ENCODE data around the gene RGPD8. TPM values are rescaled to one million over a fixed set of nuclear protein-coding genes. Genes with fewer than 3 reads are reported as not detected.

The RGPD8 gene
- total and polyA plus RNA-seq, 2 of the 8 experiments (the other 6 are each of a cell fraction or from before 2014, with no cell fraction given), result 0.51 to 8.2 TPM

- Histone ChIP-seq H3K56ac (replicated peaks; ENCODE audit: insufficient read length, low read depth, low read length) (no peak overlapping the region), H3K79me1 (ENCODE audit: low read depth, low read length) (no peaks in the 10 kb centered on the region), H2BK12ac (ENCODE audit: low read depth, low read length) (no peak overlapping the region), H3K14ac (ENCODE audit: insufficient read length) (no peak overlapping the region), H3K9me3 (ENCODE audit: insufficient read depth in 2 of 2, low read depth in 1 of 2, low read length in 1 of 2) (no peaks in the 10 kb centered on the region), H3K27ac (ENCODE audit: low read depth, low read length) (no peak overlapping the region), H3K4me3 (ENCODE audit: extremely low read depth in 1 of 4, insufficient read depth in 2 of 4, low read depth in 3 of 4, low read length in 4 of 4) (no peak overlapping the region), H3K9ac (replicated peaks in 1 of 4; ENCODE audit: extremely low read depth in 1 of 4, low read depth in 3 of 4, low read length in 3 of 4) (no peak overlapping the region), H3K23me2 (ENCODE audit: low read depth, low read length) (no peaks in the 10 kb centered on the region), H4K20me1 (replicated peaks in 1 of 2; ENCODE audit: control insufficient read depth in 1 of 2, insufficient read depth in 2 of 2, low read length in 2 of 2) (no peaks in the 10 kb centered on the region), H3K36me3 (ENCODE audit: control insufficient read depth in 2 of 4, insufficient read depth in 4 of 4, low read length in 3 of 4) (no peaks in the 10 kb centered on the region), H4K8ac (ENCODE audit: extremely low read depth, insufficient read depth, low read length) (no peak overlapping the region), H2AK5ac (ENCODE audit: low read depth, low read length) (no peak overlapping the region), H3K79me2 (ENCODE audit: control insufficient read depth in 1 of 2, insufficient read depth in 2 of 2, low read length in 2 of 2) (no peaks in the 10 kb centered on the region), H3K18ac (ENCODE audit: extremely low read depth, low read length) (no peak overlapping the region), H2BK15ac (ENCODE audit: low read length) (no peak overlapping the region), H2BK20ac (ENCODE audit: low read length) (no peak overlapping the region), H3K4ac (replicated peaks; ENCODE audit: insufficient read length, low read depth, low read length) (no peak overlapping the region), H2BK120ac (replicated peaks; ENCODE audit: low read depth, low read length) (no peak overlapping the region), H2BK5ac (ENCODE audit: low read depth, low read length) (no peak overlapping the region), H3K23ac (ENCODE audit: insufficient read length) (no peak overlapping the region), H3K4me2 (ENCODE audit: insufficient read depth in 1 of 2, low read depth in 2 of 2, low read length in 2 of 2) (no peak overlapping the region), H3K27me3 (replicated peaks in 1 of 4; ENCODE audit: control insufficient read depth in 3 of 4, extremely low read depth in 1 of 4, insufficient read depth in 3 of 4, low read length in 3 of 4) (no peaks in the 10 kb centered on the region), H2AFZ (ENCODE audit: low read length) (no peak overlapping the region), H4K91ac (replicated peaks; ENCODE audit: insufficient read length, low read length) (no peak overlapping the region), H3K4me1 (replicated peaks in 1 of 4; ENCODE audit: control insufficient read depth in 3 of 4, insufficient read depth in 4 of 4, low read length in 3 of 4) (no peaks in the 10 kb centered on the region), H4K5ac (ENCODE audit: insufficient read length, low read depth, low read length) (no peak overlapping the region)
- POLR2A ChIA-PET (ENCODE audit: partially characterized antibody), result no interaction called here
- CTCF ChIA-PET (ENCODE audit: partially characterized antibody), result interaction anchor here (0.8 to 1.2 kb wide), 2 partner anchors 14 to 21 kb away, joined by 3 to 6 read pairs; no protein-coding TSS in a partner anchor
- 84% methylated on average over 5 of the region's 6 CpGs; no CpG with 5 or more reads in 1 of the 2 experiments for WGBS, 2 experiments (ENCODE audit: extremely low coverage in 1 of 2, insufficient coverage in 1 of 2, insufficient read length in 1 of 2, insufficient replicate concordance in 2 of 2, low coverage in 1 of 2, low lambda C conversion rate in 2 of 2, missing lambda C conversion rate in 1 of 2)
- DNase-seq (ENCODE audit: low read depth in 1 of 2, low spot score in 2 of 2) (no peak), FAIRE-seq (no peak)
- TF ChIP-seq TAF1 (IDR thresholded peaks at IDR 0.05; ENCODE audit: low read depth, low read length), result no peak
- TF ChIP-seq POLR2AphosphoS5 (IDR thresholded peaks at IDR 0.05; ENCODE audit: low read depth, low read length), result no peak
- no peak for TF ChIP-seq CBX5 (IDR thresholded peaks at IDR 0.05; ENCODE audit: low read depth, low read length)
- no peak for TF ChIP-seq MAX (IDR thresholded peaks at IDR 0.05)
Observed at GRCh38 chr2:112472547-112473263, 39.3 kb upstream of the RGPD8 start.

All from H1 (cell line).